GM23338 (cell line): ENCODE measurements around the gene TPP2. TPM values are rescaled to one million over a fixed set of nuclear protein-coding genes. Genes with fewer than 3 reads are reported as not detected.

Experiments
- ATAC-seq: fragments of 200-7000 bp; cut with Tn5 transposase; 3 replicates; pipeline ENCODE4 v1.9.1; 2020
- DNase-seq: peaks from one replicate; pipeline ENCODE4 v3.0.0-alpha.2; 2015; ENCODE audit warnings: low spot score
- H2AFZ ChIP-seq: fragments of 200-600 bp; sonication (generic); 2 replicates; pipeline ENCODE4 v1.8.0; 2016; ENCODE audit warnings: antibody characterized with exemption, mild to moderate bottlenecking, moderate library complexity
- H3F3A ChIP-seq: fragments of 200-600 bp; sonication (generic); replicated peaks from 2 replicates; pipeline ENCODE4 v1.8.0; 2017; ENCODE audit warnings: antibody characterized with exemption, mixed run types, low read depth
- H3K27ac ChIP-seq: fragments of 200-600 bp; sonication (generic); 2 replicates; pipeline ENCODE4 v1.6.1; 2016; ENCODE audit warnings: low read depth
- H3K27me3 ChIP-seq: fragments of 200-600 bp; sonication (generic); 2 replicates; pipeline ENCODE4 v1.8.0; 2016; ENCODE audit warnings: mild to moderate bottlenecking, mixed run types, moderate library complexity; ENCODE audit not compliant: insufficient read depth
- H3K36me3 ChIP-seq: fragments of 200-600 bp; sonication (generic); 2 replicates; pipeline ENCODE4 v1.8.0; 2016; ENCODE audit warnings: mild to moderate bottlenecking; ENCODE audit not compliant: insufficient read depth
- H3K4me1 ChIP-seq: fragments of 200-600 bp; sonication (generic); 2 replicates; pipeline ENCODE4 v1.8.0; 2016; ENCODE audit warnings: mild to moderate bottlenecking, moderate library complexity; ENCODE audit not compliant: insufficient read depth
- H3K4me2 ChIP-seq: fragments of 200-600 bp; sonication (generic); 2 replicates; pipeline ENCODE4 v1.7.1; 2017; ENCODE audit warnings: mixed run types
- H3K4me3 ChIP-seq: fragments of 200-600 bp; sonication (generic); 2 replicates; pipeline ENCODE4 v1.6.1; 2016; ENCODE audit warnings: mixed run types
- H3K79me2 ChIP-seq: fragments of 200-600 bp; sonication (generic); replicated peaks from 2 replicates; pipeline ENCODE4 v1.8.0; 2017; ENCODE audit warnings: mild to moderate bottlenecking; ENCODE audit not compliant: insufficient read depth
- H3K9me2 ChIP-seq: fragments of 200-600 bp; sonication (generic); 2 replicates; pipeline ENCODE4 v1.8.0; 2017; ENCODE audit not compliant: insufficient read depth
- H4K20me1 ChIP-seq: fragments of 200-600 bp; sonication (generic); replicated peaks from 2 replicates; pipeline ENCODE4 v1.8.0; 2017; ENCODE audit warnings: mild to moderate bottlenecking; ENCODE audit not compliant: insufficient read depth
- H3K27ac Mint-ChIP-seq: 2 replicates; pipeline ENCODE4 v1.8.0; 2020; ENCODE audit warnings: inconsistent platforms, mild to moderate bottlenecking, moderate library complexity, mixed read lengths
- H3K27me3 Mint-ChIP-seq: 3 replicates; pipeline ENCODE4 v1.8.0; 2022; ENCODE audit warnings: low read depth, mild to moderate bottlenecking, moderate library complexity, mixed read lengths, inconsistent platforms; ENCODE audit not compliant: insufficient read depth, poor library complexity
- H3K36me3 Mint-ChIP-seq: 3 replicates; pipeline ENCODE4 v1.8.0; 2021; ENCODE audit warnings: low read depth, mild to moderate bottlenecking, inconsistent platforms, moderate library complexity, mixed read lengths
- H3K4me1 Mint-ChIP-seq: 3 replicates; pipeline ENCODE4 v1.8.0; 2020; ENCODE audit warnings: mild to moderate bottlenecking, inconsistent platforms, mixed read lengths
- H3K4me3 Mint-ChIP-seq: 3 replicates; pipeline ENCODE4 v1.8.0; 2021; ENCODE audit warnings: moderate library complexity, mild to moderate bottlenecking, inconsistent platforms, mixed read lengths
- H3K9me3 Mint-ChIP-seq: 3 replicates; pipeline ENCODE4 v1.8.0; 2020; ENCODE audit warnings: moderate library complexity, mild to moderate bottlenecking, inconsistent platforms, mixed read lengths
- CREB1 ChIP-seq: fragments of 250-450 bp; sonication (Bioruptor Pico); IDR thresholded peaks from 2 replicates; pipeline ENCODE4 v1.5.0; 2020; ENCODE audit warnings: low read depth, mild to moderate bottlenecking, moderate library complexity
- ETS1 ChIP-seq: IDR thresholded peaks from 2 replicates; pipeline ENCODE4 v1.6.1; 2016; ENCODE audit warnings: antibody characterized with exemption
- EZH2 ChIP-seq: fragments of 200-600 bp; sonication (generic); IDR thresholded peaks from one replicate; pipeline ENCODE4 v1.8.0; 2017; ENCODE audit warnings: antibody characterized with exemption, mild to moderate bottlenecking, low read depth; ENCODE audit not compliant: unreplicated experiment
- EZH2phosphoT487 ChIP-seq: fragments of 200-600 bp; sonication (generic); IDR thresholded peaks from one replicate; pipeline ENCODE4 v1.8.1; 2018; ENCODE audit warnings: antibody characterized with exemption; ENCODE audit not compliant: unreplicated experiment
- JUNB ChIP-seq: IDR thresholded peaks from one replicate; pipeline ENCODE4 v1.6.1; 2016; ENCODE audit warnings: antibody characterized with exemption; ENCODE audit not compliant: unreplicated experiment
- NANOG ChIP-seq: IDR thresholded peaks from 2 replicates; pipeline ENCODE4 v1.6.1; 2016; ENCODE audit warnings: antibody characterized with exemption, borderline replicate concordance
- POLR2AphosphoS5 ChIP-seq: IDR thresholded peaks from 2 replicates; pipeline ENCODE4 v1.6.1; 2016; ENCODE audit warnings: antibody characterized with exemption, low read depth
- STAT1 ChIP-seq: IDR thresholded peaks from one replicate; pipeline ENCODE4 v1.6.1; 2016; ENCODE audit warnings: antibody characterized with exemption; ENCODE audit not compliant: unreplicated experiment
- ZNF114 ChIP-seq: fragments of 250-450 bp; sonication (Bioruptor Pico); IDR thresholded peaks from 2 replicates; pipeline ENCODE4 v1.5.0; 2020; ENCODE audit warnings: mild to moderate bottlenecking, moderate library complexity
- ZNF331 ChIP-seq: fragments of 250-450 bp; sonication (Bioruptor Pico); IDR thresholded peaks from 2 replicates; pipeline ENCODE4 v1.5.0; 2020; ENCODE audit warnings: low read depth, mild to moderate bottlenecking, moderate library complexity
- ZNF462 ChIP-seq: fragments of 250-450 bp; sonication (Bioruptor Pico); IDR thresholded peaks from 2 replicates; pipeline ENCODE4 v1.5.0; 2020; ENCODE audit warnings: mild to moderate bottlenecking, moderate library complexity
- polyA plus RNA-seq: library from polyadenylated mRNA; unstranded; fragments of >200 nt; fragmentation: Nextera tagmentation; extraction: Ambion mirVana; gene quantifications from 2 replicates; pipeline ENCODE4 v1.2.1, GENCODE V29; 2016
- total RNA-seq: library from RNA; depleted of rRNA; stranded (reverse); fragments of >200 nt; shearing (Covaris generic); gene quantifications from 2 replicates; pipeline ENCODE4 v1.2.3, GENCODE V29; 2014
- TF ChIP-seq, protein P1 (sequence below): IDR thresholded peaks from one replicate; pipeline ENCODE4 v1.6.1; 2018; ENCODE audit warnings: antibody characterized with exemption; ENCODE audit not compliant: unreplicated experiment
- TF ChIP-seq, protein P2 (sequence below), 2 experiments: fragments of 200-600 bp in 1 of 2; sonication (generic) in 1 of 2; conservative IDR thresholded peaks; 2 replicates each; pipeline versions ENCODE4 v1.5.1 to v1.6.1; 2016 to 2017; ENCODE audit warnings: antibody characterized with exemption in 2 of 2, low read depth in 2 of 2, mild to moderate bottlenecking in 2 of 2, moderate library complexity in 1 of 2

Gene TPP2
- total and polyA plus RNA-seq, 2 experiments from 2014 or later: 56.6 to 111 TPM

GRCh38 chr13:102682727-102683126, 85.9 kb downstream of the TPP2 start:
- TF ChIP-seq ZNF114 (no peak), EZH2 (no peak), POLR2AphosphoS5 (no peak), STAT1 (no peak), JUNB (no peak), CREB1 (CRISPR knock-in tag) (no peak), ETS1 (no peak), ZNF462 (CRISPR knock-in tag) (no peak), EZH2phosphoT487 (no peak), NANOG (no peak), ZNF331 (no peak)
- TF ChIP-seq, protein P1, sequence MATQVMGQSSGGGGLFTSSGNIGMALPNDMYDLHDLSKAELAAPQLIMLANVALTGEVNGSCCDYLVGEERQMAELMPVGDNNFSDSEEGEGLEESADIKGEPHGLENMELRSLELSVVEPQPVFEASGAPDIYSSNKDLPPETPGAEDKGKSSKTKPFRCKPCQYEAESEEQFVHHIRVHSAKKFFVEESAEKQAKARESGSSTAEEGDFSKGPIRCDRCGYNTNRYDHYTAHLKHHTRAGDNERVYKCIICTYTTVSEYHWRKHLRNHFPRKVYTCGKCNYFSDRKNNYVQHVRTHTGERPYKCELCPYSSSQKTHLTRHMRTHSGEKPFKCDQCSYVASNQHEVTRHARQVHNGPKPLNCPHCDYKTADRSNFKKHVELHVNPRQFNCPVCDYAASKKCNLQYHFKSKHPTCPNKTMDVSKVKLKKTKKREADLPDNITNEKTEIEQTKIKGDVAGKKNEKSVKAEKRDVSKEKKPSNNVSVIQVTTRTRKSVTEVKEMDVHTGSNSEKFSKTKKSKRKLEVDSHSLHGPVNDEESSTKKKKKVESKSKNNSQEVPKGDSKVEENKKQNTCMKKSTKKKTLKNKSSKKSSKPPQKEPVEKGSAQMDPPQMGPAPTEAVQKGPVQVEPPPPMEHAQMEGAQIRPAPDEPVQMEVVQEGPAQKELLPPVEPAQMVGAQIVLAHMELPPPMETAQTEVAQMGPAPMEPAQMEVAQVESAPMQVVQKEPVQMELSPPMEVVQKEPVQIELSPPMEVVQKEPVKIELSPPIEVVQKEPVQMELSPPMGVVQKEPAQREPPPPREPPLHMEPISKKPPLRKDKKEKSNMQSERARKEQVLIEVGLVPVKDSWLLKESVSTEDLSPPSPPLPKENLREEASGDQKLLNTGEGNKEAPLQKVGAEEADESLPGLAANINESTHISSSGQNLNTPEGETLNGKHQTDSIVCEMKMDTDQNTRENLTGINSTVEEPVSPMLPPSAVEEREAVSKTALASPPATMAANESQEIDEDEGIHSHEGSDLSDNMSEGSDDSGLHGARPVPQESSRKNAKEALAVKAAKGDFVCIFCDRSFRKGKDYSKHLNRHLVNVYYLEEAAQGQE: no peak
- TF ChIP-seq, protein P2, sequence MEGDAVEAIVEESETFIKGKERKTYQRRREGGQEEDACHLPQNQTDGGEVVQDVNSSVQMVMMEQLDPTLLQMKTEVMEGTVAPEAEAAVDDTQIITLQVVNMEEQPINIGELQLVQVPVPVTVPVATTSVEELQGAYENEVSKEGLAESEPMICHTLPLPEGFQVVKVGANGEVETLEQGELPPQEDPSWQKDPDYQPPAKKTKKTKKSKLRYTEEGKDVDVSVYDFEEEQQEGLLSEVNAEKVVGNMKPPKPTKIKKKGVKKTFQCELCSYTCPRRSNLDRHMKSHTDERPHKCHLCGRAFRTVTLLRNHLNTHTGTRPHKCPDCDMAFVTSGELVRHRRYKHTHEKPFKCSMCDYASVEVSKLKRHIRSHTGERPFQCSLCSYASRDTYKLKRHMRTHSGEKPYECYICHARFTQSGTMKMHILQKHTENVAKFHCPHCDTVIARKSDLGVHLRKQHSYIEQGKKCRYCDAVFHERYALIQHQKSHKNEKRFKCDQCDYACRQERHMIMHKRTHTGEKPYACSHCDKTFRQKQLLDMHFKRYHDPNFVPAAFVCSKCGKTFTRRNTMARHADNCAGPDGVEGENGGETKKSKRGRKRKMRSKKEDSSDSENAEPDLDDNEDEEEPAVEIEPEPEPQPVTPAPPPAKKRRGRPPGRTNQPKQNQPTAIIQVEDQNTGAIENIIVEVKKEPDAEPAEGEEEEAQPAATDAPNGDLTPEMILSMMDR (conservative IDR thresholded peaks at IDR 0.05; ENCODE audit: low read depth in 2 of 2): no peak
- peaks cover 4% of the 10 kb centered on the region; the same call in 1 of the 2 replicates for H3K36me3 ChIP-seq
- no peaks in the 10 kb centered on the region for H3K9me2 ChIP-seq
- H3K79me2 ChIP-seq: no peaks in the 10 kb centered on the region
- H3K27me3 ChIP-seq: no peaks in the 10 kb centered on the region
- H3K4me3 Mint-ChIP-seq: no peak overlapping the region
- no peak overlapping the region for H3K4me3 ChIP-seq
- H3K9me3 Mint-ChIP-seq: no peaks in the 10 kb centered on the region; the same call in 2 of the 3 replicates
- ATAC-seq: no peak
- H2AFZ ChIP-seq: no peak overlapping the region
- peaks cover 10% of the 10 kb centered on the region for H3K36me3 Mint-ChIP-seq
- H3K27me3 Mint-ChIP-seq: no peaks in the 10 kb centered on the region
- no peaks in the 10 kb centered on the region for H4K20me1 ChIP-seq
- H3K27ac ChIP-seq: no peak overlapping the region
- no peak overlapping the region for H3K27ac Mint-ChIP-seq
- H3K4me1 ChIP-seq: peaks cover 9% of the 10 kb centered on the region; the same call in 1 of the 2 replicates
- H3K4me1 Mint-ChIP-seq: peaks cover 13% of the 10 kb centered on the region
- 0 out of 2 replicates have a peak, but pooled peaks cover 3% of the 10 kb centered on the region for H3F3A ChIP-seq
- H3K4me2 ChIP-seq: no peak overlapping the region
- DNase-seq: no peak
